IPS DF 6.9 (cell line): Measurements from ENCODE around the gene SPANXB1.
"Not testable (repeated sequence)": the region's sequence is repeated elsewhere in the genome, so short reads cannot be mapped to it uniquely, and the experiment has no call there.

Source experiments
- DNase-seq: peaks from one replicate; pipeline ENCODE4 v3.0.0-alpha.2; 2013; ENCODE audit warnings: low read depth, low spot score
- H3K27ac ChIP-seq: one replicate; pipeline ENCODE4 v1.5.1; 2013; ENCODE audit warnings: low read length, control low read depth
- H3K27me3 ChIP-seq: 2 replicates; pipeline ENCODE4 v1.6.1; 2013; ENCODE audit warnings: mild to moderate bottlenecking, low read length; ENCODE audit not compliant: control insufficient read depth, insufficient read depth
- H3K36me3 ChIP-seq: 2 replicates; pipeline ENCODE4 v1.6.1; 2013; ENCODE audit warnings: low read length; ENCODE audit not compliant: control insufficient read depth, insufficient read depth
- H3K4me1 ChIP-seq: 2 replicates; pipeline ENCODE4 v1.6.1; 2013; ENCODE audit warnings: low read length; ENCODE audit not compliant: control insufficient read depth, insufficient read depth
- H3K4me3 ChIP-seq: 2 replicates; pipeline ENCODE4 v1.5.1; 2013; ENCODE audit warnings: mild to moderate bottlenecking, low read length
- H3K9me3 ChIP-seq: 2 replicates; pipeline ENCODE4 v1.6.1; 2013; ENCODE audit warnings: low read length, inconsistent platforms; ENCODE audit not compliant: control insufficient read depth, insufficient read depth
- WGBS: extraction: QIAGEN DNeasy Blood & Tissue Kit; methylation state at CpG from one replicate; pipeline ENCODE4 v1.1.7; 2013; ENCODE audit warnings: mixed read lengths, missing lambda C conversion rate; ENCODE audit not compliant: insufficient read length, insufficient coverage; 5-methylcytosine and 5-hydroxymethylcytosine counted together

SPANXB1 gene, protein sequence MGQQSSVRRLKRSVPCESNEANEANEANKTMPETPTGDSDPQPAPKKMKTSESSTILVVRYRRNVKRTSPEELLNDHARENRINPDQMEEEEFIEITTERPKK

DNA sequence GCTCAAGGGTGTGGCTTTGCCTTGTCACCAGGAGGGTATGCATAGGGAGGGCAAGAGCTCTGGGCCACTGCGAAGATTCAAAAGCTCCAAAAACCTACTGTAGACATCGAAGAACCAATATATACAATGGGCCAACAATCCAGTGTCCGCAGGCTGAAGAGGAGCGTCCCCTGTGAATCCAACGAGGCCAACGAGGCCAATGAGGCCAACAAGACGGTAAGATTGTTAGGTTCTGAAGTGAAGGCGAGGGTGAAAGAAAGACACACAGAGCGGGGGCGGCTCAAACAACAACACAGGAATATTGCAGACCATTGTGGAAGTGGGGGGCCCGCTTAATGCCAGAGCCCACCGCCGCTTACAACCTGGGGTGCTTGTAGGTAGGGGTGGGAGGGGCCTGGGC, at the start of gene SPANXB1:
SPANXB1 (plus strand) TSS at position 27 of the 400 bp plus-strand sequence; CDS start at position 127, 100 bp downstream.
- no CpG with 5 or more reads among the region's 13 CpGs for WGBS
- not testable (repeated sequence) for H3K9me3 ChIP-seq, H3K4me3 ChIP-seq, H3K36me3 ChIP-seq, H3K27ac ChIP-seq, H3K4me1 ChIP-seq, DNase-seq, H3K27me3 ChIP-seq

DNA sequence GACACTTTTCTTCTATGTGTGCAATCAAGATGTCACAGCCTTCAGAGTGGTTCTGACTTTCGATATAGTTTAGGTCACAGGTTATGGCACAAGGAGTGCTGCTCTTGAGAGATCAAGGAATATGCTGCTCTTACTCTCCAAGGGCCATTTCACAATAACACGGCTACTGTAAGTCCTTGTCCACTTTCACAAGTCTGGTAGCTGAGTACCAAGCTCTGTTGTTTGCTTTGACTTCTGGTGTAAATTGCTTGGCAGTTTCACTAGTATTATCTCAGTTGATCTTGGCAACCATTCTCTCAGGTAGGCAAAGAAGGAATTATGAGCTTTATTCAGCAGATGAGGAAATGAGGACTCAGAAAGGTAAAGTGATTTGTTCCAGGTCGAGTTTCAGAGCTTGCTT, 35.4 kb upstream of the SPANXB1 start:
- H3K36me3 ChIP-seq = no peaks in the 10 kb centered on the region
- H3K27me3 ChIP-seq = no peaks in the 10 kb centered on the region
- H3K4me1 ChIP-seq = no peaks in the 10 kb centered on the region
- DNase-seq = no peak
- no CpG with 5 or more reads among the region's 3 CpGs for WGBS
- H3K4me3 ChIP-seq = no peak overlapping the region
- no peaks in the 10 kb centered on the region for H3K9me3 ChIP-seq
- no peak overlapping the region for H3K27ac ChIP-seq

DNA sequence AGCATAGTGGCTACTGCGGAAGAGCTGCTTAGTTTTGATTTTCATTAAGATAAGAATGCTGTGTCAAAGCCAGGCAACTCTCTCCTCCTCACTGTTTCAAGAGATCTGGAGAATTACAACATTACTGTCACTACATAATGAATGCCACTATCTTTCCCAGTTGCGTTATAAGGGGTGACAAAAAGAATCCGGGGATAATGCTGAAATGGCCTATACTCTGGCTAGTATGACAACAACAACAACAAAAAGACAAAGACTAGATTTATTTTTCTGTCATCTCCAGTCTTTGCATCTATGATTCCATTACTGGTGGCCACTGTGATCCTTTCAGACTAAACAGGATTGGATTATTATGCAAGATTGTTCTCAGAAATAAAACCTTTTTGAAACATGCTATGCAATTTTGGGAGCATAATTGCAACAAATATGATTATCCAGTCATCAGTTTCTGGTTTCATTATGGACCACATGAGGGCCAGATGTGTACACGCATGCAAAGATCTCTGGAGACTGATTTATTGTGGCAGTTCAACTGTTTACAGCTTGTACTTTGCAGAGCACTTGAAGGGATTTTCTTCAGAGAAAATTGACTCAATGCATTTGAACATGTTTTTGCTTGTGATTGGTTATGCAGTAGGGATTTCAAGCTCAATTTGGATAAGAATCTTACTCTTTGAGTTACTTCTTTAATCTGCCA, 31.1 kb upstream of the SPANXB1 start:
- no peak overlapping the region for H3K4me3 ChIP-seq
- H3K36me3 ChIP-seq = no peaks in the 10 kb centered on the region
- H3K9me3 ChIP-seq = no peaks in the 10 kb centered on the region
- no peak overlapping the region for H3K27ac ChIP-seq
- no CpG with 5 or more reads among the region's 4 CpGs for WGBS
- H3K4me1 ChIP-seq = no peaks in the 10 kb centered on the region
- no peaks in the 10 kb centered on the region for H3K27me3 ChIP-seq
- no peak for DNase-seq

DNA sequence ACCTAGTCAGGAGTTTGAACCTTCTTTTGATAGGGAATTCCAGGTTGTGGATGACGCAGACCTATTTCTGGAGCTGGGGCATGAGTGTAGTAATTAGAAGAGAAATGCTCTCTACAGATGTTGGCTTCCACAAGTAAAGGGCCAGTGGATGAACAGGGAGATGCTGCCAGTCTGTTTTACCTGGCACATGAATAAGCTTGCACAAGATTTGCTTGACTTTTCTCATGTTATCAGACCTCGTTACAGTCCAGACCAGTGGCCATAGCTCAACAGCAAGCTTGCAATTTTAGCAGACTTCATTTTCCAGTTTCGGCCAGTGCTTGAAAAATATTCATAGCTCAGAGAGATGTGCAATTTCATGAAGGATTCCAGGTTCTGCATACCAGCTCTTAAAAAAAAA, 26.9 kb upstream of the SPANXB1 start:
- no peak overlapping the region for H3K27ac ChIP-seq

DNA sequence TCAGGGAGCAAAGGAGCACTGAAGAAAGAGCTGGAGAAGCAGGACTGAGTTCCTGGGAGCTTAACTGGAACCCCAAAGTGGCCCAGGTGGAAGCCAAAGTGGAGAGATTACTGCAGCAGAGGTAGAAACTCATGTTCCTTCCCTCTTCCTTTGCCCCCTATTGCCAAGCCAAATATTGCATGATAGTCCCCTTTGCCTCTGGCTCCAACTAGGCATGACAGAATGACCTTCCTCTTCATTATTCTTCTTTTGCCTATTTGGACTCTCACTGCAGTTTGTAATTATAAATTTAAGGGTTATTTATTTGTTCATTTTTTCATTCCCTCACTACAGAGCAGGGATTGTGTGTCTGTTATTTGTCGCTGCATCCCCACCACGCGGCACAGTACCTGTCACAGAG, 22.1 kb upstream of the SPANXB1 start:
- H3K27ac ChIP-seq = no peak overlapping the region
- no CpG with 5 or more reads among the region's 3 CpGs for WGBS
- no peaks in the 10 kb centered on the region for H3K9me3 ChIP-seq
- H3K4me1 ChIP-seq = no peaks in the 10 kb centered on the region
- no peak for DNase-seq
- H3K27me3 ChIP-seq = no peaks in the 10 kb centered on the region
- no peak overlapping the region for H3K4me3 ChIP-seq
- no peaks in the 10 kb centered on the region for H3K36me3 ChIP-seq

More for the DNA sequence above, 26.9 kb upstream of the SPANXB1 start:
- no peaks in the 10 kb centered on the region for H3K9me3 ChIP-seq
- no peaks in the 10 kb centered on the region for H3K36me3 ChIP-seq
- H3K4me1 ChIP-seq = no peaks in the 10 kb centered on the region
- H3K4me3 ChIP-seq = no peak overlapping the region
- DNase-seq = no peak
- H3K27me3 ChIP-seq = no peaks in the 10 kb centered on the region
- WGBS = no CpG with 5 or more reads among the region's 3 CpGs

DNA sequence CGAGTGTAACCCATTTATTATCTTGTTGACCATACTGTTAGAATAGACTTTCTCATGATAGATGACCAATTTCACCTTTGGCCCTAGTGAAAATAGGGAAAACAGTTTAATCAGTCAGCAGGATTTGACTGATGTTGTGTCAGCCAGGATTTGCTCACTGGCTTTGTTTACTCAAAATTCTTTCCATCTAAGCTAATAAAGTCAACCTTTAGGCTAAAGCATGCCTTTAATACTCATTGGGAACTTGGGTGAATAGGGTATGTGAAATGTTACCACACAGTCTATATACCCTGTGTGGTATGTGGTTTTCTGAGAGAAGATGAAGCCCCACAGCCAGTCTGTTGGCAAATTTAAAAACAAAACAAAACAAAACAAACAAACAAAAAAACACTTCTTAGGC, 18.7 kb upstream of the SPANXB1 start:
- Histone ChIP-seq H3K36me3 (no peaks in the 10 kb centered on the region), H3K9me3 (no peaks in the 10 kb centered on the region), H3K27me3 (no peaks in the 10 kb centered on the region), H3K4me3 (no peak overlapping the region), H3K27ac (no peak overlapping the region), H3K4me1 (no peaks in the 10 kb centered on the region)
- WGBS = no CpG with 5 or more reads among the region's 1 CpG
- DNase-seq = no peak

DNA sequence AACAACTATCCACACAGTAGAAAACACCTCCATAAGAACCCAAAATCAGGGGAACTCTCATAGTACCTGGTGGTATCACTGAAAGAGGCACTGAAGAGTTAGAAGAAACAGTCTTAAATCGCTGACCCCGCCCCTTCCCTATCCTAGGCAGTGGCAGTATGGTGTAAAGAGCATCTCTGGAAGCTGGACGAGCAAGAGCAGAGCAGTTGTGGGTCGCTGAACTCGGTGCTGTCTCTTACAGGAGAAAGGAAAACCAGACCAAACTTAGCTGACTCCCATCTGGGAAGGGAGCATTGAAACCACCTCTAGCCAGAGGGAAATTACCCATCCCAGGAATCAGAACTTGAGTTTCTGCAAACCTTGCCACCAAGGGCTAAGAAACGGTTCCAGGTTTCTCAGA, 2.8 kb downstream of the SPANXB1 start:
- H3K36me3 ChIP-seq, H3K27me3 ChIP-seq, DNase-seq, H3K27ac ChIP-seq, H3K9me3 ChIP-seq, H3K4me1 ChIP-seq, H3K4me3 ChIP-seq: not testable (repeated sequence)
- WGBS = no CpG with 5 or more reads among the region's 6 CpGs

DNA sequence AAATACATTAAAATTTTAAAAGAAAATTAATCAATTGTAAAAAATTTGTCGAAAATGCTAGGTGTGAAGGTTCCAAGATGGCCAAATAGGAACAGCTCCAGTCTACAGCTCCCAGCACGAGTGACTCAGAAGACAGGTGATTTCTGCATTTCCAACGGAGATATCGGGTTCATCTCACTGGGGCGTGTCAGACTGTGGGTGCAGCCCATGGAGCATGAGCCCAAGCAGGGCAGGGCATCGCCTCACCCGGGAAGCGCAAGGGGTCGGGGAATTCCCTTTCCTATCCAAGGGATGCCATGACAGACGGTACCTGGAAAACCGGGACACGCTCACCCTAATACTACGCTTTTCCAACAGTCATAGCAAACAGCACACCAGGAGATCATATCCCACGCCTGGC, 41.9 kb downstream of the SPANXB1 start:
- not testable (repeated sequence) for H3K4me1 ChIP-seq, H3K36me3 ChIP-seq, H3K27me3 ChIP-seq, H3K4me3 ChIP-seq, DNase-seq, H3K9me3 ChIP-seq, H3K27ac ChIP-seq
- no CpG with 5 or more reads among the region's 14 CpGs for WGBS

DNA sequence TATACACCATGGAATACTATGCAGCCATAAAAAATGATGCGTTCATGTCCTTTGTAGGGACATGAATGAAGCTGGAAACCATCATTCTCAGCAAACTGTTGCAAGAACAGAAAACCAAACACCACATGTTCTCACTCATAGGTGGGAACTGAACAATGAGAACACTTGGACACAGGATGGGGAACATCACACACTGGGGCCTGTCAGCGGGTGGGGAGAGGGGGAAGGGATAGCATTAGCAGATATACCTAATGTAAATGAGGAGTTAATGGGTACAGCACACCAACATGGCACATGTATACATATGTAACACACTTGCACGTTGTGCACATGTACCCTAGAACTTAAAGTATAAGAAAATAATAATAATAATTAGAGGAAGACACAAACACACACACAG, 47.5 kb downstream of the SPANXB1 start:
- H3K9me3 ChIP-seq, H3K4me1 ChIP-seq, H3K36me3 ChIP-seq, DNase-seq, H3K27ac ChIP-seq, H3K4me3 ChIP-seq, H3K27me3 ChIP-seq: not testable (repeated sequence)
- no CpG with 5 or more reads among the region's 3 CpGs for WGBS

DNA sequence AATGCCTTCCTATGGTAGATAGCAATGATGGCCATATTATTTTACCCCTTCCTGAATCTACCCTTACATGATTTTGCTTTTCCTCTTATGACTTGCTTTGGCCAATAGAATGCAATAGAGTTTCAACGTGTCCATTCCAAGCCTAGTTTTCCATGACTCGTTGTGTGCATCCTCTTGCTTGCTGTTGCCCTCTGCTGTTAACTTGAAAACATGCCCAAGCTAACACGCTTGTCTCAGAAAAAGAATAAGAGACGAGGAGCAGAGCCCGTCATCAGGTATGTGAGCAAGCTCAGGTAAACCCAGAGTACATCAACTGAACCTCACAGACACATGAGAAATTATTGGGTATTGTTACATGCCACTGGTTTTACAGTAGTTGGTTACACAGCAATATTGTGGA, 49.7 kb downstream of the SPANXB1 start:
- not testable (repeated sequence) for H3K4me1 ChIP-seq, H3K27me3 ChIP-seq, DNase-seq, H3K4me3 ChIP-seq, H3K9me3 ChIP-seq, H3K36me3 ChIP-seq, H3K27ac ChIP-seq
- no CpG with 5 or more reads among the region's 5 CpGs for WGBS
